Measurements from ENCODE around the gene CENPF.

Gene CENPF

GRCh38 chr1:214698559-214698958, 95.6 kb downstream of the CENPF start:
- no peak for DNase-seq (ENCODE audit: extremely low read depth in 1 of 2, low read depth in 1 of 2)

- DNase-seq (ENCODE audit: extremely low read depth in 1 of 2, low read depth in 1 of 2) = no peak
These were observed 97.4 kb downstream of the CENPF start for GRCh38 chr1:214700437-214700836.

- DNase-seq (ENCODE audit: extremely low read depth in 1 of 2, low read depth in 1 of 2) = no peak
These were observed 99.6 kb downstream of the CENPF start for GRCh38 chr1:214702556-214702955.

GRCh38 chr1:214707306-214708087, 104.5 kb downstream of the CENPF start:
- no peak for DNase-seq (ENCODE audit: extremely low read depth in 1 of 2, low read depth in 1 of 2)

GRCh38 chr1:214708321-214708955, 105.4 kb downstream of the CENPF start:
- DNase-seq (ENCODE audit: extremely low read depth in 1 of 2, low read depth in 1 of 2) = no peak

- no peak for DNase-seq (ENCODE audit: extremely low read depth in 1 of 2, low read depth in 1 of 2)
These were observed 106.2 kb downstream of the CENPF start for GRCh38 chr1:214709241-214709640.

- no peak for DNase-seq (ENCODE audit: extremely low read depth in 1 of 2, low read depth in 1 of 2)
These were observed 109.7 kb downstream of the CENPF start for GRCh38 chr1:214712737-214713136.

Measured in stimulated activated CD8-positive, alpha-beta memory T cell treated with anti-CD3 and anti-CD28 coated beads, Interleukin-7, amount 100 ng/mL, for 48 hours (primary cell).